A673 (cell line): ENCODE measurements around the gene ABI1. TPM values are rescaled to one million over a fixed set of nuclear protein-coding genes. Genes with fewer than 3 reads are reported as not detected.

ENCODE experiments used
- BruUV-seq: library from RNA; stranded (reverse); fragments of 400-500 nt; replicated peaks from 2 replicates; lab custom pipeline; 2021; lab: Mats Ljungman, UMichigan
- CTCF ChIA-PET: fragments of 300-600 bp; sonication (Branson Sonifier 250); formaldehyde crosslinking; loops from one replicate; lab custom pipeline; 2022; ENCODE audit warnings: antibody characterized with exemption; lab: Charles Lee
- POLR2A ChIA-PET: fragments of 300-600 bp; sonication (Branson Sonifier 250); formaldehyde crosslinking; loops from one replicate; lab custom pipeline; 2022; ENCODE audit warnings: antibody characterized with exemption; ENCODE audit not compliant: low non-redundant PET; lab: Charles Lee
- DNase-seq: peaks from one replicate; pipeline ENCODE4 v3.0.0-alpha.2; 2015; ENCODE audit warnings: low spot score
- H3K27ac ChIP-seq: fragments of 200-600 bp; sonication (generic); 2 replicates; pipeline ENCODE4 v1.5.1; 2016; ENCODE audit warnings: mixed run types, low read depth, mild to moderate bottlenecking, mixed read lengths, antibody characterized with exemption, low read length; ENCODE audit not compliant: poor library complexity, severe bottlenecking
- H3K27me3 ChIP-seq: fragments of 200-600 bp; sonication (generic); replicated peaks from 2 replicates; pipeline ENCODE4 v1.6.1; 2017; ENCODE audit warnings: mixed run types, low read depth, mild to moderate bottlenecking, mixed read lengths, antibody characterized with exemption, low read length; ENCODE audit not compliant: insufficient read depth, poor library complexity
- H3K36me3 ChIP-seq: fragments of 200-600 bp; sonication (generic); 2 replicates; pipeline ENCODE4 v1.6.1; 2016; ENCODE audit warnings: mixed run types, mild to moderate bottlenecking, mixed read lengths, antibody characterized with exemption, low read length; ENCODE audit not compliant: insufficient read depth, poor library complexity, severe bottlenecking
- H3K4me1 ChIP-seq: fragments of 200-600 bp; sonication (generic); 2 replicates; pipeline ENCODE4 v1.6.1; 2017; ENCODE audit warnings: mixed run types, mild to moderate bottlenecking, mixed read lengths, antibody characterized with exemption, low read length; ENCODE audit not compliant: insufficient read depth, poor library complexity, severe bottlenecking
- H3K4me3 ChIP-seq: fragments of 200-600 bp; sonication (generic); 2 replicates; pipeline ENCODE4 v1.5.1; 2016; ENCODE audit warnings: low read depth, mixed run types, mild to moderate bottlenecking, mixed read lengths, low read length; ENCODE audit not compliant: poor library complexity, severe bottlenecking
- H3K9me3 ChIP-seq: fragments of 200-600 bp; sonication (generic); 2 replicates; pipeline ENCODE4 v1.6.1; 2016; ENCODE audit warnings: mixed run types, low read depth, mild to moderate bottlenecking, mixed read lengths, antibody characterized with exemption, low read length; ENCODE audit not compliant: poor library complexity, severe bottlenecking
- EZH2 ChIP-seq: fragments of 200-600 bp; sonication (generic); IDR thresholded peaks from 2 replicates; pipeline ENCODE4 v1.6.1; 2017; ENCODE audit warnings: borderline replicate concordance, low read depth, mild to moderate bottlenecking, mixed read lengths, antibody characterized with exemption, low read length; ENCODE audit not compliant: poor library complexity, severe bottlenecking
- intact Hi-C: fragments of 100-400 bp; cut with micrococcal nuclease; formaldehyde crosslinking; loops from one replicate; pipeline ENCODE4 v1.10.0; 2022; ENCODE audit not compliant: unreplicated experiment
- total RNA-seq: library from RNA; stranded (reverse); gene quantifications from 2 replicates; pipeline ENCODE4 v1.2.3, GENCODE V29; 2021
- TF ChIP-seq, protein P1 (sequence below): fragments of 300-800, 200-600 bp; sonication (generic); conservative IDR thresholded peaks from 2 replicates; pipeline ENCODE4 v1.5.1; 2017; ENCODE audit warnings: low read depth, mild to moderate bottlenecking, antibody characterized with exemption, low read length, moderate library complexity, mixed read lengths

Gene ABI1
- total RNA-seq, 1 experiment from 2014 or later, result 70.5 TPM

GRCh38 chr10:26831936-26832335 lies 28.8 kb downstream of the ABI1 start:
- H3K9me3 ChIP-seq, result peaks cover 5% of the 10 kb centered on the region
- no peak for TF ChIP-seq EZH2
- TF ChIP-seq, protein P1, sequence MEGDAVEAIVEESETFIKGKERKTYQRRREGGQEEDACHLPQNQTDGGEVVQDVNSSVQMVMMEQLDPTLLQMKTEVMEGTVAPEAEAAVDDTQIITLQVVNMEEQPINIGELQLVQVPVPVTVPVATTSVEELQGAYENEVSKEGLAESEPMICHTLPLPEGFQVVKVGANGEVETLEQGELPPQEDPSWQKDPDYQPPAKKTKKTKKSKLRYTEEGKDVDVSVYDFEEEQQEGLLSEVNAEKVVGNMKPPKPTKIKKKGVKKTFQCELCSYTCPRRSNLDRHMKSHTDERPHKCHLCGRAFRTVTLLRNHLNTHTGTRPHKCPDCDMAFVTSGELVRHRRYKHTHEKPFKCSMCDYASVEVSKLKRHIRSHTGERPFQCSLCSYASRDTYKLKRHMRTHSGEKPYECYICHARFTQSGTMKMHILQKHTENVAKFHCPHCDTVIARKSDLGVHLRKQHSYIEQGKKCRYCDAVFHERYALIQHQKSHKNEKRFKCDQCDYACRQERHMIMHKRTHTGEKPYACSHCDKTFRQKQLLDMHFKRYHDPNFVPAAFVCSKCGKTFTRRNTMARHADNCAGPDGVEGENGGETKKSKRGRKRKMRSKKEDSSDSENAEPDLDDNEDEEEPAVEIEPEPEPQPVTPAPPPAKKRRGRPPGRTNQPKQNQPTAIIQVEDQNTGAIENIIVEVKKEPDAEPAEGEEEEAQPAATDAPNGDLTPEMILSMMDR, result no peak
- ChIA-PET CTCF (no interaction called here), POLR2A (no interaction called here)
- H3K4me1 ChIP-seq, result peaks cover 8% of the 10 kb centered on the region
- H3K36me3 ChIP-seq, result no peaks in the 10 kb centered on the region
- no peaks in the 10 kb centered on the region for H3K27me3 ChIP-seq
- DNase-seq, result no peak
- intact Hi-C loops, result no loop called here
- BruUV-seq, result no TSS peak
- H3K4me3 ChIP-seq, result no peak overlapping the region
- H3K27ac ChIP-seq, result no peak overlapping the region

GRCh38 chr10:26829810-26830515 lies 30.8 kb downstream of the ABI1 start:
- H3K36me3 ChIP-seq, result no peaks in the 10 kb centered on the region
- no peak overlapping the region for H3K27ac ChIP-seq
- H3K4me1 ChIP-seq, result peaks cover 8% of the 10 kb centered on the region
- no TSS peak for BruUV-seq
- intact Hi-C loops, result no loop called here
- DNase-seq, result no peak
- TF ChIP-seq, protein P1, result no peak
- no peak for TF ChIP-seq EZH2
- POLR2A ChIA-PET, result no interaction called here
- CTCF ChIA-PET, result no interaction called here
- no peak overlapping the region for H3K4me3 ChIP-seq
- no peaks in the 10 kb centered on the region for H3K27me3 ChIP-seq
- peaks cover 5% of the 10 kb centered on the region for H3K9me3 ChIP-seq

DNA sequence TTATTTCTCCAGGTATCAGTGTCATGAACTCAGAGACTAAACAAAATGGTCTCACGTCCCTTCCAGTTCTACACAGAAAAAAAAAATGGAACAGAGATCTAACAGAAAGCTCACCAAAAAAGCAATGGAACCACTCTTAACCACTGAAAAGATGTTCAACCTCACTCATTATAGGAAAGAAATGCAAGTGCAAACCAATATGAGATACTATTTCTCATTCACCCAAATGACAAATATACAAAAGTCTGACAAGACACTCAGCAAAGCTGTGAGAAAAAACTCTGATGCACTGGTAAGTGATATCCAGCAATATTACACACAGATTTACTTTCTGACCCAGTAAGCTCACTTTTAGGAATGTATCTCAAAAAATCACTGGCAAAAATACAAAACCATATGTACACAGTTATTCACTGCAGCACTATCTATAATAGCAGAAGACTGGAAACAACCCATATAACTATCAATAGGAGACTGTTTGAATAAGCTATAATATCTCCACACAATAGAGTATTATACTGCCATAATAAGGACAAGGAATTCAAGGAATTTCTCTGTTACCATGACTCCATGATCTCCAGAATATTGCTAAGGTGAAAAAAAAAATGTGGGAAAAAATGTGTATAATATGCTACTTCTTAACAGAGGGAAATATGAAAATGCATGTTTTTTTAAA lies 36.6 kb downstream of the ABI1 start:
- no peak overlapping the region for H3K27ac ChIP-seq
- no peaks in the 10 kb centered on the region for H3K27me3 ChIP-seq
- ChIA-PET POLR2A (interaction anchor here (0.7 kb wide), 1 partner anchor 37 kb away, joined by 3 read pairs; no protein-coding TSS in a partner anchor), CTCF (no interaction called here)
- TF ChIP-seq EZH2, result no peak
- TF ChIP-seq, protein P1, result no peak
- no peaks in the 10 kb centered on the region for H3K4me1 ChIP-seq
- no peak for DNase-seq
- intact Hi-C loops, result no loop called here
- no TSS peak for BruUV-seq
- no peaks in the 10 kb centered on the region for H3K36me3 ChIP-seq
- H3K4me3 ChIP-seq, result no peak overlapping the region
- H3K9me3 ChIP-seq, result no peaks in the 10 kb centered on the region
